ENCODE results near the gene TCAF1.

The TCAF1 gene

GRCh38 chr7:143886826-143887477 is 15.0 kb downstream of the TCAF1 start:
- no peak overlapping the region for H2AFZ ChIP-seq (ENCODE audit: low read length)
- H2BK5ac ChIP-seq (ENCODE audit: low read length) = no peak overlapping the region
- no peaks in the 10 kb centered on the region for H3K4me1 ChIP-seq (ENCODE audit: control insufficient read depth in 2 of 2, insufficient read depth in 1 of 2, low read depth in 1 of 2, low read length in 2 of 2)
- no peak overlapping the region for H3K4me2 ChIP-seq (ENCODE audit: insufficient read depth, low read length, poor library complexity, severe bottlenecking)
- H4K91ac ChIP-seq (ENCODE audit: low read depth, low read length, poor library complexity) = no peak overlapping the region
- no peak overlapping the region for H3K4me3 ChIP-seq (ENCODE audit: low read length in 2 of 2)
- no peak overlapping the region for H3K9ac ChIP-seq (ENCODE audit: low read depth, low read length, poor library complexity)
- H3K4ac ChIP-seq (ENCODE audit: low read length) = no peak overlapping the region
- H3K23ac ChIP-seq (ENCODE audit: low read depth, low read length, poor library complexity) = no peak overlapping the region
- no peak overlapping the region for H3K18ac ChIP-seq (ENCODE audit: low read length)
- H3K27ac ChIP-seq (replicated peaks; ENCODE audit: low read length) = no peak overlapping the region
- H3K9me3 ChIP-seq (replicated peaks in 1 of 2; ENCODE audit: control insufficient read depth in 2 of 2, insufficient read depth in 1 of 2, low read depth in 1 of 2, low read length in 2 of 2) = peaks cover 3 to 46% of the 10 kb centered on the region in 2 donors
- H2AK5ac ChIP-seq (ENCODE audit: low read depth, low read length) = no peak overlapping the region
- DNase-seq (ENCODE audit: low spot score) = no peak
- no peak overlapping the region for H2BK12ac ChIP-seq (ENCODE audit: low read length)
- H4K8ac ChIP-seq (ENCODE audit: low read depth, low read length) = no peak overlapping the region
- H3K79me1 ChIP-seq (ENCODE audit: low read depth, low read length) = no peaks in the 10 kb centered on the region
- H3K14ac ChIP-seq (ENCODE audit: low read length) = no peak overlapping the region
- H3K27me3 ChIP-seq (ENCODE audit: control insufficient read depth in 3 of 3, insufficient read depth in 3 of 3, low read depth in 1 of 3, low read length in 3 of 3) = no peaks in the 10 kb centered on the region
- no peak overlapping the region for H2BK120ac ChIP-seq (ENCODE audit: low read depth, low read length)
- no peak overlapping the region for H2BK15ac ChIP-seq (ENCODE audit: low read length)
- H3K36me3 ChIP-seq (replicated peaks in 1 of 2; ENCODE audit: control insufficient read depth in 2 of 2, insufficient read depth in 2 of 2, low read length in 2 of 2) = peaks cover 5 to 35% of the 10 kb centered on the region in 2 donors
- WGBS, 2 donors (ENCODE audit: extremely low coverage in 2 of 2, insufficient read length in 2 of 2, insufficient replicate concordance in 1 of 2) = no CpG with 5 or more reads among the region's 6 CpGs

- Histone ChIP-seq H3K27me3 (ENCODE audit: control insufficient read depth in 3 of 3, insufficient read depth in 3 of 3, low read depth in 1 of 3, low read length in 3 of 3) (no peaks in the 10 kb centered on the region), H3K4ac (ENCODE audit: low read length) (no peak overlapping the region), H3K18ac (ENCODE audit: low read length) (no peak overlapping the region), H2BK5ac (ENCODE audit: low read length) (no peak overlapping the region), H2BK120ac (ENCODE audit: low read depth, low read length) (no peak overlapping the region), H2AFZ (ENCODE audit: low read length) (no peak overlapping the region), H2AK5ac (ENCODE audit: low read depth, low read length) (no peak overlapping the region), H3K79me1 (ENCODE audit: low read depth, low read length) (peaks cover under 1% of the 10 kb centered on the region), H3K27ac (replicated peaks; ENCODE audit: low read length) (no peak overlapping the region), H3K36me3 (replicated peaks in 1 of 2; ENCODE audit: control insufficient read depth in 2 of 2, insufficient read depth in 2 of 2, low read length in 2 of 2) (peaks cover 5 to 37% of the 10 kb centered on the region in 2 donors), H3K9me3 (replicated peaks in 1 of 2; ENCODE audit: control insufficient read depth in 2 of 2, insufficient read depth in 1 of 2, low read depth in 1 of 2, low read length in 2 of 2) (peaks cover 3 to 38% of the 10 kb centered on the region in 2 donors), H4K8ac (ENCODE audit: low read depth, low read length) (no peak overlapping the region), H3K4me2 (ENCODE audit: insufficient read depth, low read length, poor library complexity, severe bottlenecking) (no peak overlapping the region), H3K4me1 (ENCODE audit: control insufficient read depth in 2 of 2, insufficient read depth in 1 of 2, low read depth in 1 of 2, low read length in 2 of 2) (peaks cover 0 to 4% of the 10 kb centered on the region in 2 donors), H2BK12ac (ENCODE audit: low read length) (no peak overlapping the region), H3K14ac (ENCODE audit: low read length) (no peak overlapping the region), H3K4me3 (ENCODE audit: low read length in 2 of 2) (no peak overlapping the region), H3K23ac (ENCODE audit: low read depth, low read length, poor library complexity) (no peak overlapping the region), H2BK15ac (ENCODE audit: low read length) (no peak overlapping the region), H3K9ac (ENCODE audit: low read depth, low read length, poor library complexity) (no peak overlapping the region), H4K91ac (ENCODE audit: low read depth, low read length, poor library complexity) (no peak overlapping the region)
- DNase-seq (ENCODE audit: low spot score) = no peak
- no CpG with 5 or more reads among the region's 3 CpGs for WGBS, 2 donors (ENCODE audit: extremely low coverage in 2 of 2, insufficient read length in 2 of 2, insufficient replicate concordance in 1 of 2)
These were observed 16.0 kb downstream of the TCAF1 start for GRCh38 chr7:143885951-143886350.

- Histone ChIP-seq H3K14ac (ENCODE audit: low read length) (peak overlapping the region; percentile 56), H3K4me2 (ENCODE audit: insufficient read depth, low read length, poor library complexity, severe bottlenecking) (peak overlapping the region; percentile 80), H3K9me3 (replicated peaks in 1 of 2; ENCODE audit: control insufficient read depth in 2 of 2, insufficient read depth in 1 of 2, low read depth in 1 of 2, low read length in 2 of 2) (peaks cover 3 to 29% of the 10 kb centered on the region in 2 donors), H3K23ac (ENCODE audit: low read depth, low read length, poor library complexity) (peak overlapping the region; percentile 91), H2BK5ac (ENCODE audit: low read length) (peak overlapping the region; percentile 39), H3K79me1 (ENCODE audit: low read depth, low read length) (peaks cover 3% of the 10 kb centered on the region), H4K8ac (ENCODE audit: low read depth, low read length) (no peak overlapping the region), H3K36me3 (replicated peaks in 1 of 2; ENCODE audit: control insufficient read depth in 2 of 2, insufficient read depth in 2 of 2, low read length in 2 of 2) (peaks cover 7 to 33% of the 10 kb centered on the region in 2 donors), H3K4me3 (ENCODE audit: low read length in 2 of 2) (peak overlapping the region; percentile 42 to 85), H3K18ac (ENCODE audit: low read length) (peak overlapping the region; percentile 84), H3K4me1 (ENCODE audit: control insufficient read depth in 2 of 2, insufficient read depth in 1 of 2, low read depth in 1 of 2, low read length in 2 of 2) (peaks cover 0 to 6% of the 10 kb centered on the region in 2 donors), H2AK5ac (ENCODE audit: low read depth, low read length) (no peak overlapping the region), H3K9ac (ENCODE audit: low read depth, low read length, poor library complexity) (peak overlapping the region; percentile 72), H2BK12ac (ENCODE audit: low read length) (no peak overlapping the region), H3K4ac (ENCODE audit: low read length) (peak overlapping the region; percentile 66), H2AFZ (ENCODE audit: low read length) (peak overlapping the region; percentile 46), H3K27me3 (ENCODE audit: control insufficient read depth in 3 of 3, insufficient read depth in 3 of 3, low read depth in 1 of 3, low read length in 3 of 3) (no peaks in the 10 kb centered on the region), H2BK15ac (ENCODE audit: low read length) (no peak overlapping the region), H2BK120ac (ENCODE audit: low read depth, low read length) (no peak overlapping the region), H3K27ac (replicated peaks; ENCODE audit: low read length) (peak overlapping the region; percentile 67), H4K91ac (ENCODE audit: low read depth, low read length, poor library complexity) (no peak overlapping the region)
- no CpG with 5 or more reads among the region's 38 CpGs for WGBS, 2 donors (ENCODE audit: extremely low coverage in 2 of 2, insufficient read length in 2 of 2, insufficient replicate concordance in 1 of 2)
- peak; percentile 63 for DNase-seq (ENCODE audit: low spot score)
These were observed 16.9 kb downstream of the TCAF1 start for GRCh38 chr7:143884969-143885559.

GRCh38 chr7:143884241-143884968 is 17.6 kb downstream of the TCAF1 start:
- Histone ChIP-seq H3K4me2 (ENCODE audit: insufficient read depth, low read length, poor library complexity, severe bottlenecking) (peak overlapping the region; percentile 80), H3K9me3 (replicated peaks in 1 of 2; ENCODE audit: control insufficient read depth in 2 of 2, insufficient read depth in 1 of 2, low read depth in 1 of 2, low read length in 2 of 2) (peaks cover 0 to 24% of the 10 kb centered on the region in 2 donors), H2BK12ac (ENCODE audit: low read length) (no peak overlapping the region), H2BK120ac (ENCODE audit: low read depth, low read length) (no peak overlapping the region), H2BK5ac (ENCODE audit: low read length) (no peak overlapping the region), H2AFZ (ENCODE audit: low read length) (no peak overlapping the region), H3K23ac (ENCODE audit: low read depth, low read length, poor library complexity) (no peak overlapping the region), H3K4ac (ENCODE audit: low read length) (peak overlapping the region; percentile 66), H3K27ac (replicated peaks; ENCODE audit: low read length) (no peak overlapping the region), H3K27me3 (ENCODE audit: control insufficient read depth in 3 of 3, insufficient read depth in 3 of 3, low read depth in 1 of 3, low read length in 3 of 3) (no peaks in the 10 kb centered on the region), H3K14ac (ENCODE audit: low read length) (no peak overlapping the region), H3K9ac (ENCODE audit: low read depth, low read length, poor library complexity) (no peak overlapping the region), H3K4me3 (ENCODE audit: low read length in 2 of 2) (peak overlapping the region; percentile 42 to 85), H3K36me3 (replicated peaks in 1 of 2; ENCODE audit: control insufficient read depth in 2 of 2, insufficient read depth in 2 of 2, low read length in 2 of 2) (peaks cover 4 to 30% of the 10 kb centered on the region in 2 donors), H2AK5ac (ENCODE audit: low read depth, low read length) (no peak overlapping the region), H2BK15ac (ENCODE audit: low read length) (no peak overlapping the region), H3K4me1 (ENCODE audit: control insufficient read depth in 2 of 2, insufficient read depth in 1 of 2, low read depth in 1 of 2, low read length in 2 of 2) (peaks cover 0 to 6% of the 10 kb centered on the region in 2 donors), H3K18ac (ENCODE audit: low read length) (no peak overlapping the region), H3K79me1 (ENCODE audit: low read depth, low read length) (peaks cover 3% of the 10 kb centered on the region), H4K8ac (ENCODE audit: low read depth, low read length) (no peak overlapping the region), H4K91ac (ENCODE audit: low read depth, low read length, poor library complexity) (no peak overlapping the region)
- no peak for DNase-seq (ENCODE audit: low spot score)
- WGBS, 2 donors (ENCODE audit: extremely low coverage in 2 of 2, insufficient read length in 2 of 2, insufficient replicate concordance in 1 of 2) = no CpG with 5 or more reads among the region's 11 CpGs

All from neuronal stem cell (in vitro differentiated cells).